ENCODE measurements around the gene SMAD1.

SMAD1 gene

DNA sequence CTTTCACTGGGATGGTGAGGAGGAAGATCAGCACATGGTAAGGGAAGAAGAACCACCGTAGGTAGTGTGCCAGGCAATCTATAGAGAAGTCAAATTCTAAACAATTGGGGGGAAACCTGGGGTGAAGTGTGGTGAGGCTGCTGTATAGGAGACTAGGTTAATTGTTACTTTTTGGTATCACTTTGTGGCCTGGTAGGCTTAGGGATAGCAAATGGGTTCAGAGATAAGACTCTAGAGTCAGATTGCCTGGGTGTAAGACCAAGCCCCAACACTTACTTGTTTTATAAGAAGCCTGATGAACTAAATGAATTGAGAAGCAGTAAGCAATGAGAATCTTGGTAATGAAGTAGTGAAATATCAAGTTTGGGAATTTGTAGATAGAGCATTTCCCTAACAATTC is 8.7 kb downstream of the SMAD1 start:
- no peak for DNase-seq

DNA sequence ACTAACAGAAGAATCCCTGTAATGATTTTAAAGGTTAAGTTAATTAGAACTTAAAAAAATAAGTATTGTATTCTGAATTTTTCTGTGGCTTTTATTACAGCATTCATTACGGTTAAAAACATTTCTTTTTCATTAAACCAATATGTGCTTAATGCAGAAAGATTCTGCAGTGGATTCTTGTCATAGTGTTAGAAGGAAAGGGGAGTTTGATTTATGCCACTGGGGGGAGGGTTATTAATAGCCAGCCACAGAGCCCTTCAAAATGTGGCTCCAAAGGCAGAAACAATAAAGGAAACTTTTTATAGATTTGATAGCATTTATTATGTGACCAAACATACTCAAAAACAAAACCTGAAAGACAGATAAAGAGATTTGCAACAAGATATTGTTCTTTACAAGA is 9.1 kb downstream of the SMAD1 start:
- no peak for DNase-seq

DNA sequence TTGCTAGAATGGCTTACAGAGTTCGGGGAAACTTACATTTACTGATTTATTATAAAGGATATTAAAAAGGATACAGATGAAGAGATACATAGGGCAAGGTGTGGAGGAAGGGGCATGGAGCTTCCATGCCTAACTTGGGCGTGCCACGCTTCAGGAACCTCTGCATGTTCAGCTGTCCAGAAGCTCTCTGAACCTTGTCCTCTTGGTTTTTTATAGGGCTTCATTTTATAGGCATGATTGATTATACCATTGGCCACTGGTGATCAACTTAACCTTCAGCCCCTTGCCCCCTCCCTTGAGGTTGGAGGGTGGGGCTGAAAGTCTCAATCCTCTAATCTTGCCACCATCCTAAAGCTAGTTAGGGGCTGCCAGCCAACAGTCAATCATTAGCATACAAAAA is 10.7 kb downstream of the SMAD1 start:
- DNase-seq, result no peak

DNA sequence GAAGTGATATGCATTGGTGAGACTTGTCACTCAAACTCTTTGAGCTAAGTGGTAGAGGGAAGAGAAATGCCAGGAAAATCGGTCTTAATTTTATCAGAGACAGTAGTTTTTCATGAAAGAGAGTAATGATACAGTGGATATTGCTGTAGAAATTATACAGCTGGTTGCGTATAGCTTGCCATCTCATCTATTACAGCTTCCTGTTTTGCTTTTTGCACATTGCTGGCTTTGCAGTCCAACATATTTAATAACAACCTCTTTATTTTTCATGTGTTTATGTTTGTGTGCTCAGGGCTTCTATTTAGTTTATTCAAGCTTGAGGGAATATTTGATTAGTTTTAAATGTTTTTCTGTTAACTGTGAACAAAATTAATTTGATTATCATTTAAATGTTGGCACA is 11.5 kb downstream of the SMAD1 start:
- no peak for DNase-seq

DNA sequence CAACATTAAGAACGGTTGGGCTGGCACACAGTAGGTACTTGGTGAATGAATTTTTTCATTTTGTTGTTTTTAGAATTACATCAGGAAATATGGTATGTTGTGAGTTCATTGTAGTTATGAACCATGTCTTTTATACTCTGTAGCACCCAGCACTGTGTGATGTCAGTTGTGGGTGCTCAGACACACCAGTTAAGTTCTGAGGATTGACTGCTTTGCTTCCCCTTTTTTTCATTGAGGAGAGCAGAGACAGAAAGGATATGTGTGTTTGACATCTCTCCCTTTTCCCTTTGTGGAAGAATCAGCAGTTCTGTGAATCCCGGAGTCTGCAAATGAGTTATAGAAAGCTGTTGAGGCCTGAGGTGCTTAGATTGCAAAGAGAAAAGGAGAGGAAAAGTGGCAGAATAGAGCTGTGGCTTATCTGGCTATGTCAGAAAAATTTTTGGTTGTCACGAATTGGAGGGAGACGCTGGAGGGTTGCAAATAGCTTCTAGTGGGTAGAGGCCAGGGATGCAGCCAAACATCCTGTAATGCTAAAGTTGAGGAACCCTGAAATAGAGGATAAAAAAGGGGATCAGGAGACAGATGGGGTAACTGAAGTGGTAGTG is 13.1 kb downstream of the SMAD1 start:
- no peak for DNase-seq

DNA sequence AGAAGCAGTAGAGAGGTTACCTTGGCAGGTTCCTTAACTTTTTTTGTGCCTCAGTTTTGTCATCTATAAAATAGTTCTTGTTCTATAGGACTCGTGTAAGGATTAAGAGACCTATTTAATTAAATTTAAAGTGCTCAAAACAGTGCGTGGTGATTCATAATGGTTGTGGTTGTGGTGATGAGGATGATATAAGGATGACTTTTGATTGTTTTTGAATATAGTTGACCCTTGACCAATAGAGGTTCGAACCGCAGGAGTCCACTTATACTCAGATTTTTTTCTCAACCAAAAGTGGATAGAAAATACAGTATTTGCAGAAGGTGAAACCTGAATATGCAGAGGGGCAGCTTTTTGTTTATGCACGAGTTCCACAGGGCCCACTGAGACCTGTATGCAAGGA is 14.6 kb downstream of the SMAD1 start:
- no peak for DNase-seq

DNA sequence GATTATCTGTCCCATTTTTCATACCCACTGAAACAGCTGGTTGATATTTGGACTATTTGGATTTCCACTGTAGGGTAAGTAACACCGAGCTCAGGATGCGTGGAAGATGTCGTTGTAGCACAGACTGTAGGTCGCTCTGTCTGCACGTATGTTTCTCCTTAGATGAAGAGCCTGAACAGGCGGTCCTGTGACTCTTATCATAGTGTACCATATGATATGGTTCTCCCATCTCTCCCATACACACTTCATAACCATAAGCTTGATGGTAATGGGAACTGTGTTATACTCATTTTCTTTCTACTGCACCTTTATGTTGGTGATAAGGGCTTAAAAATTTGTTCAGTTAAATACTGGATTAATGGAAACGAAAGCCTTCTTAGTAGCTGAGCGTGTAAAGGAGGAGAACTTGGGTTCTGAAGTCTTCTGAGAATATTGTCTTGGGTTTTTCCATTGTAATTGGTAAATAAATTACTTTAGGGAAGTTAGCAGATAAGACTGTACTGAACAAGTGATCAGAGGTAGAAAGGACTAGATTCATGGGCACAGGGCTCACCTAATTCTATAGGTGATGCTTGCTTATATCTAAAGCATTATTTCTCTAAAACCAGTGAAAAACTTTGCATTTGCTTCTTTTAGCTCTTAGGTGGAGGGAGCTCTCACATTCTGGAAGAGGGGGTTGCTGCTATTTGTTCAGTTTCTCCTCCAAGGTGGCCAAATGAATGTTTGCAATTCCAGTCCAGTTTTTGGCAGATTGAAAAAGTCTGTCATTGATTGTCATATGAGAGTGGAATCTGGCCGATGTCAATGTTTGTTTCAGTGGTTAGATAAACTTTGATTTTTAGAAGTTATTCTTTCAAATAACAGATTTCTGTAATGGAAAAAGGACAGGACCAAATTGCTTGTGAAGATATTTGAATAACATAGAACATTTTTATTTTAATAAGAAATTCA is 15.8 kb downstream of the SMAD1 start:
- no peak for DNase-seq

DNA sequence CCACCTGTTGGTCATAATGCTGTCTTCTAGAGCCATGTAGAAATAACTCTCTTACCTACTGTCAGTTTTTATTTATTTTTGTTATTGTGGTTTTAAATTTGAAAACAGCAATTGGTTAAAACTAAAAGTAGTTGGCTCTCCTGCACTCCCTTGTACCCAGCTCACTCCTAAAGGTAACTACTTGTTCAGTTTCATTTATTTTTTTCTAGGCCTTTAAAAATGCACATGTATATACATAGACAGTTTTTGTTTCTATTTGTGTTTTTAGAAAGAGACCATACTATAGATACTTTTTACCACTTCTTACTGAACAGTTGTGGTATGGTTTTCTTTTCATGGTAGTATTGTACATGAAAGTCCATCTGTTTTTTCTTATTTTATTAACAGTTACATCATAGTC is 16.8 kb downstream of the SMAD1 start:
- no peak for DNase-seq

DNA sequence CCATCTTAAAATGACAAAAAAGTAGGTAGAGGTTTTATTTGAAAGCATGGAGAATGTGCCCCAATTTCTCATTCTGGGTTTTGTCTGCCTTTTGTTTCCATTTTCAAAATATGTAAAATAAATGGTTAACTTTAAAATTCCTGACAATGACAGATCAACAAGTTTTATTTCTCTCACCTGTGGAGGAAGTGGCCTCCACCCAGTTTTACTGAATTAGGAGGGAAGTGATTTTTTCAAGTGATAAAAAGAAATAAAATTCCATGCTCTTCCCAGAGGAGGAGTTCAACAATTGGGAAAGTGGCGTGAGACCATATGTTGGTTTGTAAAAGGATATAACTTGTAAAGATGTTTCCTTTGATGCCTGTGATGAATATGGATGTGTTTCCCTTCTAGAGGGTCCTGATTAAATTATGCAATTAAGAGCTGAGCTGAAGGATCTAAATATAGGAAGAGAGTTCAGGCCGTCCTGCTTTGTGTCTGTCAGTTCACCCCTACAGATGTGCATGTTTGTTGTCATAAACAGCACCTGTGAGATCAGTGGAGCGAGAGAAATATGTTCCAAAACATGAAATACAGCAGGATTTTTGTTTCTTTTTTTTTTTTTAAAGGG is 19.5 kb downstream of the SMAD1 start:
- DNase-seq, result no peak

DNA sequence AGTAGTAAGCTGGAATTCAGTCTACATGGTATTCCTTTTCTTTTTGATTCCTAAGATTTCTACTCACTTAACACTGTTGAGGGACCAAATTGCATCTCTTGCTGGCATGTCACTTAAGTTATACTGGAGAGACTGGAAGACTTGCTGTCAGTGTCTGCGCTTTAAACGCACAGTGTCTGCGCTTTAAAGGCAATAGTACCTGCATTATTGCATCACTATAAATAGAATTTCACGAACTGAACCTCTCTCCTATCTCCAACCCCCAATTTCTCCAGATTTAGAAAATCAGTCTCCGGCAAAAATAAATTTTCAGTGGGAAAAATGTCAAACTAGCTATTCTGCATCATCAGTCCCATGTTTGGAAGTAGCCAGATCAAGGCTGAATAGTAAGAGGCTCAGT is 21.2 kb downstream of the SMAD1 start:
- DNase-seq, result no peak

DNA sequence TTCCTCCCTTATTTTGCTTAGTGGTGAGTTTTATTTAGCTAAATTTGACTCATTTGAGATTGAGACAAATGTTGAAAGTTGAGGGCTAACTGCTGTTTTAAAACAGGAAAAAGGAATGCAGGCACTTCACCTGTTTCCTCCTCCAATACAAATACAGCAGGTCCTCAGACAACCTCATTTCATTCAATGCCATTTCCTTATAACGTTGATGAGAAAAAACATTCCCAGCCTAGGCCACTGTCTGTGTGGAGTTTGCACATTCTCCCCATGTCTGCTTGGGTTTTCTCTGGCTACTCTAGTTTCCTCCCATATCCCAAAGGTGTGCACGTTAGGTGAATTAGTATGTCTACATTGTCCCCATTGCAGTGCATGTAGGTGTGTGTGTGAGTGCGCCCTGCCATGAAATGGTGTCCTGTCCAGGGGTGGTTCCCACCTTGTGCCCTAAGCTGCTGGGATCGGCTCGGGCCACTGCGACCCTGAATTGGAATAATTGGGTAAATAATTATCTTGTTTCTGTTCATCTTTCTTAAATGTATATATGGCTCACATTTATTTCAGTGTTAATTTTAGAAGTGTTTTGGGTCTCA is 21.9 kb downstream of the SMAD1 start:
- no peak for DNase-seq

DNA sequence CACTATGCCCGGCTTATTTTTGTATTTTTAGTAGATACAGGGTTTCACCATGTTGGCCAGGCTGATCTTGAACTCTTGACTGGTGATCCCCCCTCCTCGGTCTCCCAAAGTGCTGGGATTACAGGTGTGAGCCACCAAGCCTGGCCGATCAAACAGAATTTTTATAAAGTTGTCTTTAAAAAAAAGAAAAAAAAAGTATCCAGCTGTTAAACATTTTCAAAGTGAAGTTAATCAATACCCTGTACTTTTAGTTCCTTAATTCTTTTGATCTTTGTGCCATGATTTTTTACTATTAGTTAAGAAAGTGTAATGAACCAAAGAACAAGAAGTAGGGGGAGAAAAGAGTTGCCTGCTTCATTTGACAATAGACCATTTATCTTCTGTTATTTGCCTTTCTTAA is 24.3 kb downstream of the SMAD1 start:
- no peak for DNase-seq

DNA sequence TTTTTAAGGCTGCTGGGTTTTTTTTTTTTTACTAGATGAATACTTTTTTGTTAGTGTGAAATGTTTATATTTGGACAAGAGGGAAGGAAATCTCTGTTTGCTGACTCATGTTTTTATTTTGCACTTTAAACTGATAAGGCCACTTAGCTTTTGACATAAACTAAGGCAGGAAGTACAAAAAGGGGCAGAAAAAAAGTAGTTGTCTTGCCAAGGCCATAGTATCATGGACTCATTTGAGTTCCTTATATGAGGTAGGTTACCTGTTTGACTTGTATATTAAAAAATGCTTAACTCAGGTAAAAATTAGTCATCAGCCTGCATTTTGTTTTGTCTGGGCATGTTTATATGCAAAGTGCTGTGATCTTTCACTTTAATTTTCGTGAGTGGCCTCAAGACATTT is 26.0 kb downstream of the SMAD1 start:
- DNase-seq, result no peak

DNA sequence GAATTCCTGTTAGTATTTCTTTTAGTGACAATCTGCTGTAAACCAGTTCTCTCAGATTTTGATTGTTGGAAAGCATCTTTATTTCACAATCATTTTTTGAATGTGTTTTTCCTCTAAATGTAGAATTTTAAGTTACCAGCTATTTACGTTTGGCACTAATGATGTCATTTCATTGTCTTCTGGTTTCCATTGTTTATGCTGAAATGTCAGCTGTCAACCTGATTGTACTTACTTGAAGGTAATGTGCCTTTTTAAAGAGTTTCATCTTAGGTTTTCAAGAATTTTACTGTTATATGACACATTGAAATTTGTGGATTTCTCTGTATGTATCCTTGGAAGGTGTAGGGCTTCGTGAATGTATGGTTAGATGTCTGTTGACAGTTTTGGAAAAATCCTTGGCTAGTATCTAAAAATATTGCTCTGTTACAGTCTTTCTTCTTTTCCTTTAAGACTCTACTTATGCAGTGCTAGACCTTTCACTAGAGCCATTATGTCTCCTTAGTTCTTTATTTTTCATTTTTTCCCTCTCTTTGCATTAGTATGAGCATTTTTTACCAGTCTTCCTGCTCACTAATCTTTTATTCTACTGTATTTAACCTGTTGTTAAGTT is 30.4 kb downstream of the SMAD1 start:
- no peak for DNase-seq

DNA sequence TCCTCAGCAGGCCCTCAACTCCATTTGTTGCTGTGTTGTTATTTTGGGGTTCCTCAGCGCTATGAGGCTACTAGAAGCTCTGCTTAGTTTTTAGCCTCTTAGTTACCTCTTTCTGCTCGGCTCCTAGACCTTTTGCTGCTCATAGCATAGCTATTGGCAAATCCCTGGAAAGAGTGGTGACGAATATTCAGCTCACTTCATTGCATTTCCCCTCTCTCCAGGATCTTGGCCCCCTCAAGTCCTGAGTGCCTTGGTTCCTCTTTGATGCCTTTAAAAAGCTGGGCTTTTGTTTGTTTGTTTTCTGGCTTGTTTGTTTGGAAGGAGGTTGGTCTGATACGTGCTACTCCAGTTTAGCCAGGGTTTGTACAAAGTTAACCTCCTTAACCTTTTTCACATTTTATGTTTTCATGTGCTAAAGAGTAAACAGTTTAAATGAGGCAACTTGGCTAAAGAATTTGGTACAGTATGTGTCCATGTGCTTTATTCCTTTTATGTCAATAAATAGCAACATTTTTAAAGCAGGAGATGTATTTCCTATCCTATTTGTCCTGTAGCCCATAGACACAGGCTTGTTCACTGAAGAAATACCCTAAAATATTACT is 31.5 kb downstream of the SMAD1 start:
- no peak for DNase-seq

DNA sequence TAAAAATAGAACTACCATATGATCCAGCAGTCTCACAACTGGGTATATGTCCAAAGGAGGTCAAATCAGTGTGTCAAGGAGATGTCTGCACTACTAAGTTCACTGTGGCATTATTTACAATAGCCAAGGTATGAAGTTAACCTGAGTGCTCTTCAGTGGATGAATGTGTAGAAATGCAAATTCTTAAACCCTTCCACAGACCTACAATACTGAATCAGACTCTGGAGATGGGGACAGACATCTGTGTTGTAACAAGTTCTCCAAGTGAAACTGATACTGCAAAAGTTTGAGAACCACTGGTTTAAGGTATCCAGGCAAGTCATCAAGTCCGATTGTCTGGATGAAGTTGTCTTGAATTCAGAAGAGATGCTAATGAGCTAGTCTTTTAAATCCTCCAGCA is 38.5 kb downstream of the SMAD1 start:
- no peak for DNase-seq

DNA sequence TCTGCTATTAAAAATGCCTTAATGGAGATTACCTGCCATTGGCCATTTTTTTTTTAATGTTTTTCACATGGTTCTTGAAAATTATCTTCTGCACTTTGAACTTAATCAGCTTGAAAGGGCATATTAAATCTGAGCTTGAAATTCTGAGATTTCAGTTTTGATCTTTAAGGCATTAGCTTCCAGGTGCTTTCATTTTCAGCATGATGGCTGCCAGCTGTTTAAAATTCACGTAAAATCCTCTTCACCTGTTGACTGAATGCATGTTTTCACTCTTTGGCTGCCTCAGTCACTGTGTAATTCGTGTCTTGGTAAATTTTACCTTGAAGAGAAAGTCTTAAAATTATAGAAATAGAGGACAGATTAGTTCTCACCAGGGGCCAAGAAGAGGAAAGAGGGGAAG is 39.6 kb downstream of the SMAD1 start:
- no peak for DNase-seq

DNA sequence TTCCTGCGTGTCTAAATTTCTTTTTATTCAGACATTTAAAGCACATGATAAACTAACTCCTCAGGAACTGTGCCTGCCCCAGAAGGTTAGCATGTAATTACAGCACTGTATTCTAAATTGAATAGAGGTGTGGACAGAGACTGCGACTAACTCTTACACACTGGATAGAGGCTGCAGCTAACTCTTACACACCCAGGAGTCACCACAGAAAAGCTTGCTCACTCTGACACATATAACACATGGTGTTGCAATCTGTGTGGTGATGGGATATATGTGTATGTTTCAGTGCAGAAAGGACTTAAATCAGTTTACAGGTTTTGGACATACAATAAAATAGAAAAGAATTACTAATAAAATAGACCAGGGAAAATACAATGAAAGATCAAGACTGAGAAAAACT is 41.5 kb downstream of the SMAD1 start:
- no peak for DNase-seq

DNA sequence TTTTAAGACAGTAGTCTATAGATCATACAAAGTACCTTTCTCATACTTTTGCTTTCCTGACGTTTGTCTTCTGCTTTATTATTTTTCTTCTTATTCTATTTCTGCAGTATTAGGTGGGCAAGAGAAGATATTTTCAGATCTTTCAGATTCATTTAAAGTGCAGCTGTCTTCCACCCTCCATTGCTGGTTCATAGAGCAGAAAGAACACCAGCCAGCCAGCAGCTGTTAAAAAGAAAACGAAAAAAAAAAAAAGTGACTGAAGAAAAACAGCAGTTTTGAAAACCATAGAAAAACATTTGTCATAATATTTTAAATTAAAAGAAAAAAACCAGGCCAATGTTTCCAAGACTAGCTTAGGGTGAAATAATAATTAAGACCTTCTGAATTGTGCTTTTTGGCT is 42.9 kb downstream of the SMAD1 start:
- DNase-seq, result no peak

DNA sequence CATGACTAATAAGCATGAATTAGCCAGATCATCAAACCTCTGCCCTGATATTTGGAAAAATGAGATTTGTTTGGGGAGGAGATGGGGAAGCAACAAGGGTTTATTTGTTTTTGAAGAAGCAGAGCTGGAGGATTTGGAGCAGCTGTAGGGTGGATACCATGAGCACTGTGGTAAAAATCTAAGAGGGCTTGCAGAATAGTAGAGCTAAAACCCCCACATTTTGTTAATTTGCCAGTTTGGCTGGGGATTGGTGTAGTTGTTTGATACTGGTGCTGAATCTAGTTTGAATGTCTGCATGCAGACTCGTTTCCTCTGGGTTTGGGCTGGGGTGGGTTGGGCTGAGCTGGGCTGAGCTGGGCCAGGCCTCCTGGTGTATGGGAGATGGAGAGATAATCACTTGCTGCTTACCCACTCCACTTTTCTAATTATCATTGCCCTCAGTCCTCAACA is 43.7 kb downstream of the SMAD1 start:
- no peak for DNase-seq

DNA sequence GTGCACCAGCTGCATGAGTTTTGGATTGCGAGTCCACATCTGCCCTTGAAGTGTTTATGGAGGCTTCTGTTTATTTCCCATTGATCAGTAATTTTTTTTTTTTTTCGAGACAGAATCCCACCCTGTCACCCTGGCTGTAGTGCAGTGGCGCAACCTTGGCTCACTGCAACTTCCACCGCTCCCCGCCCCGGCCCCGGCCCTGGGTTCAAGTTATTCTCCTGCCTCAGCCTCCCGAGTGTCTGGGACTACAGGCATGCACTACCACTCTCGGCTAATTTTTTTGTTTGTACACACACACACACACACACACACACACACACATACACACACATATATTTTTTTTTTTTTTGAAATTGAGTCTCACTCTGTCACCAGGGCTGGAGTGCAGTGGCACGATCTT is 46.1 kb downstream of the SMAD1 start:
- no peak for DNase-seq

DNA sequence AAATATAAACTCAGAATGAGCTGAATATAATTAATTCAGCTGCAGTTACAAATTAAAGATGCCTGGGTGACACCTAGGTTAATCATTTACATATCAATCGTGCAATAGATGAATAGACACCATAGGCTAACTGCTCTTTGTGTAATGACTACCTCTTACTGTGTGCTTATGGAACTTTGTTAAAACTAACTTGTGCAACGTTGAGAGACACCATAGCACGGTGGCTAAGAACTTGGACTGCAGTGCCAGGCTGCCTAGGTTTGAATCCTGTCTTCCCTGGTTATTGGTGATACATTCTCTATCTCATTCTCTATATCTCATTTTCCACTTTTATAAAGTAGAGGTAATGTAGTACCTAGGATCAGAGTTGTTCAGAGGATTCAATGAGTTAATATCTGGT is 46.9 kb downstream of the SMAD1 start:
- no peak for DNase-seq

DNA sequence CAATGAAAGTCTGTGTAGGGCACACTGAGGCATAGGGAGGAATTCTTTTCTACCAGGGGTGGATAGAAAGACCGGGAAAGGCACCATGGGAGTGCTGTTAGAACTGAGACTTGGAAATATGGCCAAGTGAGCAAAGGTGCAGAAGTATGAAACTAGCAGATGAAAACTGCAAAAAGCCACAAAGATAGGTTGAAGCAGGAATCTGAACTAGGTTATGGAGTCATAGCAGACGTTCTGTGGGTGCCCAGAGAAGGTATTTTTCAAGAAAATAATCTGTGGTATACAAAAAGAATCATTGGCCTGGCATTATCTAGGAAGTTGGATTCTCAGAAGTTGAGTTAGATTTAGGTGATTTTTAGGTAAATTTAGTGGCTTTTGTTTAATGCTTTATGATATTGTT is 48.5 kb downstream of the SMAD1 start:
- DNase-seq, result no peak

Measured in NCI-H146 (cell line).